A673 (cell line): ENCODE measurements around the gene CCDC15. TPM values are rescaled to one million over a fixed set of nuclear protein-coding genes. Genes with fewer than 3 reads are reported as not detected.

Experiments used
- BruUV-seq: library from RNA; stranded (reverse); fragments of 400-500 nt; replicated peaks from 2 replicates; lab custom pipeline; 2021; lab: Mats Ljungman, UMichigan
- CTCF ChIA-PET: fragments of 300-600 bp; sonication (Branson Sonifier 250); formaldehyde crosslinking; loops from one replicate; lab custom pipeline; 2022; ENCODE audit warnings: antibody characterized with exemption; lab: Charles Lee
- POLR2A ChIA-PET: fragments of 300-600 bp; sonication (Branson Sonifier 250); formaldehyde crosslinking; loops from one replicate; lab custom pipeline; 2022; ENCODE audit warnings: antibody characterized with exemption; ENCODE audit not compliant: low non-redundant PET; lab: Charles Lee
- DNase-seq: peaks from one replicate; pipeline ENCODE4 v3.0.0-alpha.2; 2015; ENCODE audit warnings: low spot score
- H3K27ac ChIP-seq: fragments of 200-600 bp; sonication (generic); 2 replicates; pipeline ENCODE4 v1.5.1; 2016; ENCODE audit warnings: mixed run types, low read depth, mild to moderate bottlenecking, mixed read lengths, antibody characterized with exemption, low read length; ENCODE audit not compliant: poor library complexity, severe bottlenecking
- H3K27me3 ChIP-seq: fragments of 200-600 bp; sonication (generic); replicated peaks from 2 replicates; pipeline ENCODE4 v1.6.1; 2017; ENCODE audit warnings: mixed run types, low read depth, mild to moderate bottlenecking, mixed read lengths, antibody characterized with exemption, low read length; ENCODE audit not compliant: insufficient read depth, poor library complexity
- H3K36me3 ChIP-seq: fragments of 200-600 bp; sonication (generic); 2 replicates; pipeline ENCODE4 v1.6.1; 2016; ENCODE audit warnings: mixed run types, mild to moderate bottlenecking, mixed read lengths, antibody characterized with exemption, low read length; ENCODE audit not compliant: insufficient read depth, poor library complexity, severe bottlenecking
- H3K4me1 ChIP-seq: fragments of 200-600 bp; sonication (generic); 2 replicates; pipeline ENCODE4 v1.6.1; 2017; ENCODE audit warnings: mixed run types, mild to moderate bottlenecking, mixed read lengths, antibody characterized with exemption, low read length; ENCODE audit not compliant: insufficient read depth, poor library complexity, severe bottlenecking
- H3K4me3 ChIP-seq: fragments of 200-600 bp; sonication (generic); 2 replicates; pipeline ENCODE4 v1.5.1; 2016; ENCODE audit warnings: low read depth, mixed run types, mild to moderate bottlenecking, mixed read lengths, low read length; ENCODE audit not compliant: poor library complexity, severe bottlenecking
- H3K9me3 ChIP-seq: fragments of 200-600 bp; sonication (generic); 2 replicates; pipeline ENCODE4 v1.6.1; 2016; ENCODE audit warnings: mixed run types, low read depth, mild to moderate bottlenecking, mixed read lengths, antibody characterized with exemption, low read length; ENCODE audit not compliant: poor library complexity, severe bottlenecking
- EZH2 ChIP-seq: fragments of 200-600 bp; sonication (generic); IDR thresholded peaks from 2 replicates; pipeline ENCODE4 v1.6.1; 2017; ENCODE audit warnings: borderline replicate concordance, low read depth, mild to moderate bottlenecking, mixed read lengths, antibody characterized with exemption, low read length; ENCODE audit not compliant: poor library complexity, severe bottlenecking
- intact Hi-C: fragments of 100-400 bp; cut with micrococcal nuclease; formaldehyde crosslinking; loops from one replicate; pipeline ENCODE4 v1.10.0; 2022; ENCODE audit not compliant: unreplicated experiment
- total RNA-seq: library from RNA; stranded (reverse); gene quantifications from 2 replicates; pipeline ENCODE4 v1.2.3, GENCODE V29; 2021
- TF ChIP-seq, protein P1 (sequence below): fragments of 300-800, 200-600 bp; sonication (generic); conservative IDR thresholded peaks from 2 replicates; pipeline ENCODE4 v1.5.1; 2017; ENCODE audit warnings: low read depth, mild to moderate bottlenecking, antibody characterized with exemption, low read length, moderate library complexity, mixed read lengths

Gene CCDC15
- total RNA-seq, 1 experiment from 2014 or later, result 5.4 TPM

DNA sequence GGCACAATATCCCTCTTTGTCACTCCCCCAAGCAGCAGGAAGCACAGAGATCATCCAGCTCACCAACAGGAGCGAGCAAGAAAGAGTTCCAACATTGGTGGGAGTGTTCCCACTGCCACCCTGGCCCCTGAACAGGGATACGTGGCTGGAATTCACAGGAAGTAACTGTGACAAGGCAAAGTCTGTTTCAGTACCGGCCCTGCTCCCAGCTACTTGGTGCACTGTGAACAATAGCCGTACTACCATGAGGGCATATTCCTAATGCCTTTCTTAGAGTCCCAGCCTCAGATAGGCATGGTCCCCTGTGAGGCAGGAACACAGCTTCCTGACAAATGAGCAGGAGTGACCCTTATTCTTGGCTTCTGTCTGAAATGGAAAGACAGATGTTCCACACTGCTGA, 107.3 kb downstream of the CCDC15 start:
- intact Hi-C loops, result no loop called here
- no TSS peak for BruUV-seq
- H3K27ac ChIP-seq, result no peak overlapping the region
- H3K36me3 ChIP-seq, result no peaks in the 10 kb centered on the region
- H3K9me3 ChIP-seq, result no peaks in the 10 kb centered on the region
- ChIA-PET POLR2A (no interaction called here), CTCF (no interaction called here)
- no peaks in the 10 kb centered on the region for H3K4me1 ChIP-seq
- TF ChIP-seq, protein P1, sequence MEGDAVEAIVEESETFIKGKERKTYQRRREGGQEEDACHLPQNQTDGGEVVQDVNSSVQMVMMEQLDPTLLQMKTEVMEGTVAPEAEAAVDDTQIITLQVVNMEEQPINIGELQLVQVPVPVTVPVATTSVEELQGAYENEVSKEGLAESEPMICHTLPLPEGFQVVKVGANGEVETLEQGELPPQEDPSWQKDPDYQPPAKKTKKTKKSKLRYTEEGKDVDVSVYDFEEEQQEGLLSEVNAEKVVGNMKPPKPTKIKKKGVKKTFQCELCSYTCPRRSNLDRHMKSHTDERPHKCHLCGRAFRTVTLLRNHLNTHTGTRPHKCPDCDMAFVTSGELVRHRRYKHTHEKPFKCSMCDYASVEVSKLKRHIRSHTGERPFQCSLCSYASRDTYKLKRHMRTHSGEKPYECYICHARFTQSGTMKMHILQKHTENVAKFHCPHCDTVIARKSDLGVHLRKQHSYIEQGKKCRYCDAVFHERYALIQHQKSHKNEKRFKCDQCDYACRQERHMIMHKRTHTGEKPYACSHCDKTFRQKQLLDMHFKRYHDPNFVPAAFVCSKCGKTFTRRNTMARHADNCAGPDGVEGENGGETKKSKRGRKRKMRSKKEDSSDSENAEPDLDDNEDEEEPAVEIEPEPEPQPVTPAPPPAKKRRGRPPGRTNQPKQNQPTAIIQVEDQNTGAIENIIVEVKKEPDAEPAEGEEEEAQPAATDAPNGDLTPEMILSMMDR, result no peak
- no peak for TF ChIP-seq EZH2
- H3K4me3 ChIP-seq, result no peak overlapping the region
- H3K27me3 ChIP-seq, result peaks cover 62% of the 10 kb centered on the region
- no peak for DNase-seq

DNA sequence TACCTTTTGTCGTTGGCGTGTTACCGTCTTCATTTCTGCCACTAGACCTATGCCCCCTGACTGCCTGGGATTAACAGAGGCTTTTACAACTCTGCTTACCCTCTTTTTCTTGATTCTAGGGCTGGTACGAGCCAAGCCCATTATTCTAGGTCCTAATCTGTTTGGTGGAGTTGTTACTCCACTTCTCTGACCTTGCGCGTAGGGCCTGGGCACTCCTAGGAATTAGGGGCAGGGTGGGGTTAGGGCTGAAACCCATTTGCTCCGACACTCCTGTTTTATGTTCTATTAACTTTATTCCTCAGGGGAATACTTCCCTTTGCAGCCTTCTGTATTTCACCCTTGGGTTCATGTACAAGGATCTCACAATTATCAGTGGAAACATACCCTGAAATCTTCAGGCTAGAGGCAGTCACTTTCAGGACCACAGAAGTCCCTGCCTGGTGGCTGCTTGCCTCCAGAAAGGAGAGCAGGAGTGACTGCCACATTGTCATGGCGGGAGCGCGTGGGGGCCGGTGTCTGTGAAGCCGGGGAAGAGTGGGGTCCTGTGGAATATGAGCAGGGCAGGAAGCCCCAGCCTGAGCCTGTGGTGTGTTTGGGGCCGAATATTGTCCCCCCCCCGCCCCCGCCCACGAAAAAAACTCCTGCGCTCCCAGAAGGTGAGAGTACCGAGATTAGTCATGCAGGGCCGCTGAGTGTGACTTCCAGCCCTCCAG, 108.4 kb downstream of the CCDC15 start:
- TF ChIP-seq EZH2, result peak; percentile 14
- TF ChIP-seq, protein P1, result no peak
- ChIA-PET POLR2A (no interaction called here), CTCF (no interaction called here)
- peak overlapping the region; percentile 38 for H3K4me3 ChIP-seq
- H3K4me1 ChIP-seq, result no peaks in the 10 kb centered on the region
- intact Hi-C loops, result no loop called here
- no peaks in the 10 kb centered on the region for H3K36me3 ChIP-seq
- H3K27me3 ChIP-seq, result peaks cover 64% of the 10 kb centered on the region
- DNase-seq, result no peak
- no peaks in the 10 kb centered on the region for H3K9me3 ChIP-seq
- no TSS peak for BruUV-seq
- H3K27ac ChIP-seq, result no peak overlapping the region

DNA sequence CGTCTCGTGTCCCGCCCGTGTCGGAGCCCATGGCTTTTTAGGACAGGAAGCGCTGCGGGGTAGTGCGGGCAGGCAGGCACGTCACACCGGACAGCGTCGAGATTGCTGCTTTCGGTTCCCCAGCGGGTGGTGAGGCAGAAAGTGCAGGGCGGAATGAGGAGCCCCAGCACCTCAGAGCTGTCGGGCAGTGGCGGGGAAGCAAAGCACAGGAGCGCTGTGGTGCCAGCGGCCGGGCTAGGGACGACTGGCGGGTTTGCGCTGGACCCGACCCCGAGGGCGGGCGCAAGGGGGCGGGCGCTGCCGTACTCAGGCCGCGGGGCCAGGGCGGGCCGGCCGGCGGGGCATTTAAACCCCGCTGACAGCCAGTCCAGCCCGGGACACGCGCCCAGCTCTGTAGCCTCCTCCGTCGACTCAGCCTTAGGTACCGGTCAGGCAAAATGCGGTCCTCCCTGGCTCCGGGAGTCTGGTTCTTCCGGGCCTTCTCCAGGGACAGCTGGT, 109.0 kb downstream of the CCDC15 start, which contains the start of gene SLC37A2:
Gene SLC37A2 (plus strand): TSS at position 375 of the 498 bp plus-strand sequence. CDS start 63 bp downstream, at position 438.
- BruUV-seq, result no TSS peak
- no peaks in the 10 kb centered on the region for H3K9me3 ChIP-seq
- TF ChIP-seq EZH2, result peak; percentile 74
- TF ChIP-seq, protein P1, result no peak
- DNase-seq, result peak; percentile 48
- ChIA-PET CTCF (no interaction called here), POLR2A (no interaction called here)
- intact Hi-C loops, result no loop called here
- H3K36me3 ChIP-seq, result no peaks in the 10 kb centered on the region
- H3K4me3 ChIP-seq, result peak within 1 kb of the TSS; percentile 38
- H3K4me1 ChIP-seq, result no peaks in the 10 kb centered on the region
- H3K27me3 ChIP-seq, result peaks cover 64% of the 10 kb centered on the region
- H3K27ac ChIP-seq, result no peak within 1 kb of the TSS
